Tibial artery (tissue), 4 donors: ENCODE measurements around the gene FAN1.

Experiments
- DNase-seq, 2 donors: peaks; one replicate each; pipeline ENCODE4 v3.0.0-alpha.2; 2019
- H3K27ac ChIP-seq, 2 donors: fragments of 200-600 bp; sonication (generic) in 1 of 2; 1 replicate in 1 of 2; 2 replicates in 1 of 2; pipeline ENCODE4 v1.5.1; 2018 to 2019; ENCODE audit warnings: mild to moderate bottlenecking in 1 of 2
- H3K27me3 ChIP-seq, 2 donors: fragments of 200-600 bp; sonication (generic) in 1 of 2; one replicate each; pipeline versions ENCODE4 v1.5.1 to v1.6.0; 2016 to 2019
- H3K36me3 ChIP-seq, 3 donors: fragments of 200-600 bp; sonication (generic) in 2 of 3; one replicate each; pipeline ENCODE4 v1.5.1; 2016 to 2019; ENCODE audit warnings: mild to moderate bottlenecking in 2 of 3
- H3K4me1 ChIP-seq, 4 donors: fragments of 200-600 bp; sonication (generic) in 2 of 4; 1 replicate in 3 of 4; 2 replicates in 1 of 4; pipeline ENCODE4 v1.5.1; 2016 to 2019
- H3K4me3 ChIP-seq, 2 donors: fragments of 200-600 bp; sonication (generic) in 1 of 2; 1 replicate in 1 of 2; 2 replicates in 1 of 2; pipeline ENCODE4 v1.5.1; 2018 to 2019; ENCODE audit warnings: mild to moderate bottlenecking in 2 of 2
- H3K9me3 ChIP-seq, 3 donors: fragments of 200-600 bp; sonication (generic) in 1 of 3; one replicate each; pipeline ENCODE4 v1.5.1; 2016 to 2019
- CTCF ChIP-seq, 2 experiments: fragments of 200-600 bp in 1 of 2; fragments of 450-650 bp in 1 of 2; IDR thresholded peaks; one replicate each; pipeline ENCODE4 v1.5.1; 2017 to 2019; ENCODE audit warnings: antibody characterized with exemption in 2 of 2, mild to moderate bottlenecking in 1 of 2, moderate library complexity in 1 of 2
- intact Hi-C: fragments of 100-400 bp; cut with DNase I; formaldehyde crosslinking; loops from one replicate; pipeline ENCODE4 v1.15.0; 2023; ENCODE audit warnings: low total_unique reads

Gene FAN1

GRCh38 chr15:30941520-30941919, 37.8 kb downstream of the FAN1 start:
- no peak for DNase-seq
- H3K4me1 ChIP-seq, result no peaks in the 10 kb centered on the region
- no peak overlapping the region for H3K4me3 ChIP-seq
- intact Hi-C loops, result no loop called here
- H3K9me3 ChIP-seq, result no peaks in the 10 kb centered on the region
- H3K27me3 ChIP-seq, result no peaks in the 10 kb centered on the region
- no peak for TF ChIP-seq CTCF (IDR thresholded peaks at IDR 0.05)
- peaks cover 79 to 98% (median 87%) of the 10 kb centered on the region in 3 donors for H3K36me3 ChIP-seq
- H3K27ac ChIP-seq, result no peak overlapping the region

DNA sequence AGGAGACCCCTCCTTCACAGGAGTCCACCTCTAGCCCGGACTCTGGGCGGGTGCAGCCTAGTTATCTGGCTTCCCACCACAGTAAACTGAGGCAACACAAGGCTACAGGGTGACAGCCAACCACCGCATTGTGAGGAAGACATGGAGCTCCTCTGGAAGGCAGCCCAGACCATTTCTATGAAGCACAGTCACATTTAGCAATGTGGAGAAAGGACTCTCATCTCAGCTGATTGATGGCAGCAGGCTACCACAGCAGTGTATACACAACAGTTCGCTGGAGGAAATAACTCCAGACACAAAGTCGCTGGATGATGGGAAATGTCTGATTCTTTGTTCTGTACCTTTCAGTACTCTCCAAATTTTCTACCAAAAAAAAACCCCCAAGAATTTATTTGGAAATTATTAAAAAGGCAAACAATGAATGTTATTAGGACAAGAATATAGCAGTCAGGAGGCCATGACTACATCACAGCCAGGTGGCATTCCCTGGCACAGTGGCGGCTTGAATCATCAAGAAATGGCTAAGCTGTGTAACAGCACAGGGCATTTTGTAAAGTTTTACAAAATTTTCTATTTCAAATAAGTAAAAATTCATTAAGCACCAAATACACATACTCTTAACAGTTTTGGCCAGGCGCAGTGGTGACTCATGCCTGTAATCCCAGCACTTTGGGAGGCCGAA, 40.1 kb downstream of the FAN1 start:
- Histone ChIP-seq H3K4me3 (no peak overlapping the region), H3K9me3 (no peaks in the 10 kb centered on the region), H3K36me3 (peaks cover 81 to 98% (median 96%) of the 10 kb centered on the region in 3 donors), H3K27me3 (no peaks in the 10 kb centered on the region), H3K27ac (no peak overlapping the region), H3K4me1 (no peaks in the 10 kb centered on the region)
- intact Hi-C loops, result no loop called here
- no peak for TF ChIP-seq CTCF (IDR thresholded peaks at IDR 0.05)
- no peak for DNase-seq

- Histone ChIP-seq H3K27me3 (no peaks in the 10 kb centered on the region), H3K9me3 (no peaks in the 10 kb centered on the region), H3K36me3 (peaks cover 95 to 97% (median 96%) of the 10 kb centered on the region in 3 donors), H3K4me3 (no peak overlapping the region), H3K4me1 (no peaks in the 10 kb centered on the region), H3K27ac (no peak overlapping the region)
- no peak for DNase-seq
- TF ChIP-seq CTCF (IDR thresholded peaks at IDR 0.05), result no peak
- intact Hi-C loops, result no loop called here
Observed at GRCh38 chr15:30953183-30953582, 49.5 kb downstream of the FAN1 start.

- Histone ChIP-seq H3K27me3 (no peaks in the 10 kb centered on the region), H3K27ac (no peak overlapping the region), H3K9me3 (no peaks in the 10 kb centered on the region), H3K36me3 (peaks cover 90 to 97% (median 96%) of the 10 kb centered on the region in 3 donors), H3K4me1 (no peaks in the 10 kb centered on the region), H3K4me3 (no peak overlapping the region)
- intact Hi-C loops, result no loop called here
- TF ChIP-seq CTCF (IDR thresholded peaks at IDR 0.05), result no peak
- no peak for DNase-seq
Observed at GRCh38 chr15:30953731-30954378, 50.1 kb downstream of the FAN1 start.

- Histone ChIP-seq H3K36me3 (peaks cover 84 to 97% (median 96%) of the 10 kb centered on the region in 3 donors), H3K4me3 (no peak overlapping the region)
- DNase-seq, result no peak
Observed at GRCh38 chr15:30954674-30955073, 51.0 kb downstream of the FAN1 start.

More at GRCh38 chr15:30954674-30955073, 51.0 kb downstream of the FAN1 start:
- no peaks in the 10 kb centered on the region for H3K9me3 ChIP-seq
- TF ChIP-seq CTCF (IDR thresholded peaks at IDR 0.05), result no peak
- no peaks in the 10 kb centered on the region for H3K27me3 ChIP-seq
- no peaks in the 10 kb centered on the region for H3K4me1 ChIP-seq
- H3K27ac ChIP-seq, result no peak overlapping the region
- intact Hi-C loops, result no loop called here
